ENCODE results near the gene TAP1.
"Not testable (repeated sequence)": the region's sequence is repeated elsewhere in the genome, so short reads cannot be mapped to it uniquely, and the experiment has no call there.

The TAP1 gene

GRCh38 chr6:32853541-32854375, at the start of gene TAP1, which contains the start of gene PSMB9:
TSS of gene TAP1 (minus strand) at chr6:32853704. CDS start at chr6:32853636, 68 bp downstream.
TSS of gene PSMB9 (plus strand) at chr6:32854192. CDS start at chr6:32854230, 38 bp downstream.
- DNase-seq (ENCODE audit: low read depth in 2 of 2): peak; percentile 65 to 76

- no peak for DNase-seq (ENCODE audit: low read depth in 2 of 2)
Observed at GRCh38 chr6:32895006-32895345, 41.5 kb upstream of the TAP1 start.

GRCh38 chr6:32894085-32895005, 40.8 kb upstream of the TAP1 start:
- DNase-seq (ENCODE audit: low read depth in 2 of 2): peak; percentile 80 to 82

DNA sequence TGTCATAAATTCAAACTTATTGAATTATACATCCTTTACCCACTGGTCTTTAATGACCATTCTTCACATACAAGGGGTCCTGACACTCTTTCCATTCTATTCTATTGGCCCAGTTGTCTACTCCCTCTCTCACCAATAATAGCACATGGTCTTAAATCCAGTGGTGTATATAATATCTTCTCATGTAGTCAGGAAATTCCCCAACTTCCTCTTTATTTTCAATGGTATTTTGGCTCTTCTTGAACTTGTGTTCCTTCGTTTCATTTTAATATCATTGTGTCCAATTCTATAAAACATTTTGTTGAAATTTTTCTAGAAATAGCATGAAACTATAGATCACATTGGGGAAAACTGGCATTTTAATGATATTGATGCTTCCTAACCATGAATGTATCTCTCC, 37.3 kb upstream of the TAP1 start:
- DNase-seq (ENCODE audit: low read depth in 2 of 2): no peak

DNA sequence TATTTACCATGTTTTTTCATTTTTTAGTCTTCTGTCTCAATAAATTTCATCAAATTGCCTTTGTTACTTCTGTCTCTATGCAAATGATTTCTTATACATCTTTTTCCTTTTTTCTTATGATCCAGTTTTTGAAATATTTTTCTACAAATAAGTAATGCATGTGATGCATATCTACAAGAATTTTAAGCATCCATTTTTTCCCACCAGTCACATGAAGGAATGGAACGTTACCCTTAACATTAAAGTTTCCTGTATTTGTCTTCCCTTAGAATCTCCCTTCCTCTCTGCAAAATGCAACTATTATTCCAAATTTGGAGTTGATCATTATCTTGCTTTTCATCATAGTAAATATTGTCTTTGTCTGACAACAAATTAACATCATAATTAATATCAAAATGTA, 36.0 kb upstream of the TAP1 start:
- no peak for DNase-seq (ENCODE audit: low read depth in 2 of 2)

DNA sequence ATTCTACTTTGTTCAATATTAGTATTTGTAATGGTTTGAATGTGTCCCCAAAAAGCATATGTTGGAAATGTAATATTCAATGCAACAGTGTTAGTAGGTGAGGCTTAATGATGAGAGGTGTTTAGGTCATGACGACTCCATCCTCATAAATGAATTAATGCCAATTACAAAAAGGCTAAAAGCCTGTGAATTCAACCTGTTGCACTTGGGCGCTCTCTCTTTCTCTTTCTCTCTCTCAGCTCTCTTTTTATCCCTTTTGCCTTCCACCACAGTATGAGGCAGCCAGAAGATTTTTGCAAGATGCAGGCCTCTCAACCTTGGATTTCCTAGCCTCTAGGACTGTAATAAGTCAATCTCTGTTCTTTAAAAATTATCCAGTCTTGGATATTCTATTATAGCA, 35.1 kb upstream of the TAP1 start:
- no peak for DNase-seq (ENCODE audit: low read depth in 2 of 2)

GRCh38 chr6:32887616-32888015, 34.1 kb upstream of the TAP1 start:
- DNase-seq (ENCODE audit: low read depth in 2 of 2): no peak

- peak; percentile 52 to 55 for DNase-seq (ENCODE audit: low read depth in 2 of 2)
Observed at GRCh38 chr6:32886681-32887383, 33.3 kb upstream of the TAP1 start.

- peak in 1 of 2 experiments; percentile 44 for DNase-seq (ENCODE audit: low read depth in 2 of 2)
Observed at GRCh38 chr6:32885698-32886286, 32.3 kb upstream of the TAP1 start.

- DNase-seq (ENCODE audit: low read depth in 2 of 2): no peak
Observed at GRCh38 chr6:32883789-32884188, 30.3 kb upstream of the TAP1 start.

GRCh38 chr6:32882879-32883250, 29.4 kb upstream of the TAP1 start:
- no peak for DNase-seq (ENCODE audit: low read depth in 2 of 2)

- not testable (repeated sequence) for DNase-seq (ENCODE audit: low read depth in 2 of 2)
Observed at GRCh38 chr6:32880962-32881361, 27.5 kb upstream of the TAP1 start.

DNA sequence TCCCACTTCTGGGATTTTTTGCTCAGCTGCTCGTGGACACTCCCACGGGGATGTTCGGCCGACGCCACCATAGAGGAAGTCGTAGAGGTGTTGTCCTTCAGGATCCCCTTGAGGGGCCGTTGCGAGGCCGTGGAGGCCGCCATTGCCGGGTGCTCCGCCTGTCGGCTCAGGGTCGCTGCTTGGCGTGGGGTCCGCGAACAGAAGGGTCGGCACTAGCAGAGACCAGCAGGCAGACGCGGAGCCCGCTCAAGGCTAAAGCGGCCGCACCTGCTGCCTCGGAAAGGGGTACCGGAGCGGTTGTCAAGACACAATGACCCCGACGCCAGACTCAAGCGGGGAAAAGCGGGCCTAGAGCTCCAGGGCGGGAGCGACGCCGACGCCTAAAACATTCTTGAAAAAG, 26.2 kb upstream of the TAP1 start:
- no peak for DNase-seq (ENCODE audit: low read depth in 2 of 2)

DNA sequence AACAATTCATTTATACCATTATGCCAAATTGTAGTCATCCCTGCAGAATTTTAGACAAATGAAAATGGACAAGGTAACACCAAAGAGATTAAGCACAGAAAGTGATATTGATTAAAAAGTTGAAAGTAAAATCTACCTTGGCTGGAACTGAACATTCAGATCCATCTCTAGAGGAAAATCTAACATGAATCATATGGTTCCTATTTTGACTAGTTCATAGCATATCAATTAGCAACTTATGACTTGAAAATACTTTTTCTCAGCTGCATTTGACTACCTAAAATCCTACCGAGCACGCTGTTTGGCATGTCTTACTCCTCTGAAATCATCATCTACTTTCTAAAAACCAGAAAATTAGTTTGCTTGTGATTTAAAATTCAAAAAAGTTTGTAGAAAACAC, 23.1 kb upstream of the TAP1 start:
- DNase-seq (ENCODE audit: low read depth in 2 of 2): no peak

DNA sequence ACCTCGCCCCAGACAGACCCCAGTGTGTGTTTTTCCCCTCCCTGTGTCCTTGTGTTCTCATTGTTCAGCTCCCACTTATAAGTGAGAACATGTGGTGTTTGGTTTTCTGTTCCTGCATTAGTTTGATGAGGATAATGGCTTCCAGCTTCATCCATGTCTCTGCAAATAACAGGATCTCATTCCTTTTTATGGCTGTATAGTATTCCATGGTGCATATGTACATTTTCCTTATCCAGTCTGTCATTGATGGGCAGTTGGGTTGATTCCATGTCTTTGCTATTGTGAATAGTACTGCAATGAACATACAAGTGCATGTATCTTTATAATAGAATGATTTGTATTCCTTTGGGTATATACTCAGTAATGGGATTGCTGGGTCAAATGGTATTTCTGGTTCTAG, 20.4 kb upstream of the TAP1 start:
- DNase-seq (ENCODE audit: low read depth in 2 of 2): not testable (repeated sequence)

GRCh38 chr6:32868257-32868788, 14.8 kb upstream of the TAP1 start:
- no peak for DNase-seq (ENCODE audit: low read depth in 2 of 2)

- no peak for DNase-seq (ENCODE audit: low read depth in 2 of 2)
Observed at GRCh38 chr6:32867554-32868256, 14.2 kb upstream of the TAP1 start.

DNA sequence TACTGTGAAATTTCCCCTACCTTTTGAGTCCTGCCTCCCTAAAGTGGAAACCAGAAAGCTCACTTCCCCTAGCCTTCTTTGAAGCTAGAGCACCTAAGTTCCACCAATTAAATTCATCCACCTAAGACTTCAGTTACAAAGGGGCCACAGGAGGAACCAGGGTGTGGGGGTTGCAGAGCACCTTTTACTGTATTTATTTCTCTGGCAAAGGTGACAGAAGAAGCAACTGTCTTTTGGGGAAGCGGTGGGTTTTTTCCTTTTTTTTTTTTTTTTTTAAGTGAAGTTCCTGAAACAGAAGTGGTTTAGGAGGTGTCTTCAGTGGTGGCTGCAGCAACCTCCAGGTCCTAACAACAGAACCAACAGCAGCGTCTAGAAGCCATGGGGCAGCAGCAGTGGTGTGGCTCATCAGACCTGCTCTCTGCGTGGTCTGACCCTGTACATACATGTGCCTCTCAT, 13.5 kb upstream of the TAP1 start:
- DNase-seq (ENCODE audit: low read depth in 2 of 2): no peak

DNA sequence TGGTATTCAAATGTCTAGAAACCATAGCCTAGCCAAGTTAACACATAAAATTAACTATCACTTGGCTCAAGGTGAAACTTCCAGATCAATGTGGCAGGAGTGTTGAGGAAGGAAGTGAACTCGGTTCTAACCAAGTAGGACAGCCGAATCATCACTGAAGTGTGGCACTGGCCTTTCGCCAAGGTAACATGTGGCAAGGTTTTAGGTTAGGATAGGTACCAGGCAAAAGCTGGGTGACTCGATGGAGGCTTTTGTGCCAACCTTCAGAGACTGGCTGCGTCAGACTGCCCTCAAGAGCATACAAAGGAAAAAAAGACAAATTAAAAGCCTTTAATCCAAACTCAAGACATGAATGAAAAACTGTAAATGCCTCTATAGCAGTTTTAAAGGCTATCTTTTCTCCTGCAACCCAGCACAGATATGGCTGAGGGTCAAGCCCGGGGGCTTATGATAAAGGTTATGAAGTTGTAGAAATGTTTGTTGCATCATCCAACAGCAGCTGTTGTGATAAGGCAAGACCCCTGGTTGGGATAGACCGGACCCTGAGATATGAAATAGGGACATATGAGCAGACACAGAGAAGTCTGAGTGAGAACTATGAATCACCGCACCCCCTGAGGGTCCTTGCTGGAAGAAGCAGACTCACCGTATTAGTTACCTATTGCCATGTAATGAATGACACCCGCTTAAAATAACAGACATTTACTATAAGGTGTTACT, 12.4 kb upstream of the TAP1 start:
- no peak for DNase-seq (ENCODE audit: low read depth in 2 of 2)

DNA sequence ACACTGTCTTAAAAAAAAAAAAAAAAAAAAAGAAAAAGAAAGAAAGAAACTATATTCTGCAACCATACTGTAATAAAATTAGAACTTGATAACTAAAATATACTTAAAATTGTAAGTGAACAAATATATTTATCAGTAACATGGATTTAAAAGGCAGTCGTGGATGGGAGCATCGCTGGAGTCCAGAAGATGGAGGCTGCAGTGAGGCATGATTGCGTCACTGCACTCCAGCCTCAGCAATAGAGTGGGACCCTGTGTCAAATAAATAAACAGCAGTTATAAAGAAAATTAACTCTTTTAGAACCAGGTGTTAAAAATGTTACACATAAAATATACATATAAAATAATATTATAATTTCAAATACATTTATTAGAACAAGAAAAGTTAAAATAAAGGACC, 9.2 kb upstream of the TAP1 start:
- no peak for DNase-seq (ENCODE audit: low read depth in 2 of 2)

All from fibroblast of skin of left biceps (primary cell).